ENCODE measurements around the gene GJC1. TPM values are rescaled to one million over a fixed set of nuclear protein-coding genes. Genes with fewer than 3 reads are reported as not detected.

GJC1 gene
- polyA plus RNA-seq, 1 donor from 2014 or later = 8.0 TPM

DNA sequence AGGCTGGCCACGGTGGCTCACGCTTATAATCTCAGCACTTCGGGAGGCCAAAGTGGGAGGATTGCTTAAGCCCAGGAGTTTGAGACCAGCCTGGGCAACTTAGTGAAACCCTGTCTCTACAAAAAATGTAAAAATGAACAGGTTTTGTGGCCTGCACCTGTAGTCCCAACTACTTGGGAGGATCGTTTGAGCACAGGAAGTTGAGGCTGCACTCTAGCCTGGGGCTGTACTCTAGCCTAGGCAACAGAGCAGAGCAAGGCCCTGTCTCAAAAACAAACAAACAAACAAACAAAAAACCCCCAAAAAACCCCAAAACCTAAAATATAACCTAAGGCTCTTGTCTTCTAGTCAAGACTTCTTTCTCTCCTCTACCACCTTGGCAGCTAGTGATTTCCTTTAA lies 10.2 kb upstream of the GJC1 start:
- Histone ChIP-seq H2AFZ (ENCODE audit: low read depth, low read length) (no peak overlapping the region), H3K27ac (ENCODE audit: low read length) (no peak overlapping the region), H3K36me3 (ENCODE audit: insufficient read depth, low read length) (no peaks in the 10 kb centered on the region), H3K9me3 (ENCODE audit: low read length) (no peaks in the 10 kb centered on the region), H3K79me2 (replicated peaks; ENCODE audit: insufficient read depth, low read length) (no peaks in the 10 kb centered on the region), H3K4me3 (ENCODE audit: low read length) (no peak overlapping the region), H3K9me2 (ENCODE audit: insufficient read depth, low read length) (no peaks in the 10 kb centered on the region), H3K9ac (ENCODE audit: low read length) (no peak overlapping the region), H4K20me1 (ENCODE audit: insufficient read depth) (no peaks in the 10 kb centered on the region), H3K27me3 (ENCODE audit: insufficient read depth, low read depth, low read length) (no peaks in the 10 kb centered on the region), H3F3A (ENCODE audit: insufficient read depth, low read length, poor library complexity, severe bottlenecking) (no peaks in the 10 kb centered on the region), H3K4me2 (ENCODE audit: low read length) (no peak overlapping the region)
- no peak for TF ChIP-seq REST (IDR thresholded peaks at IDR 0.05; ENCODE audit: borderline replicate concordance)
- no peak for TF ChIP-seq POLR2AphosphoS5 (IDR thresholded peaks at IDR 0.05)
- no peak for TF ChIP-seq RAD21 (conservative IDR thresholded peaks at IDR 0.05)
- TF ChIP-seq TAF1 (IDR thresholded peaks at IDR 0.05; ENCODE audit: low read depth) = no peak
- TF ChIP-seq EZH2 (IDR thresholded peaks at IDR 0.05; ENCODE audit: borderline replicate concordance, insufficient read depth, low read length, poor library complexity, severe bottlenecking) = no peak
- TF ChIP-seq EP300 (conservative IDR thresholded peaks at IDR 0.05; ENCODE audit: poor library complexity, severe bottlenecking) = no peak
- TF ChIP-seq MXI1 (conservative IDR thresholded peaks at IDR 0.05; ENCODE audit: poor library complexity, severe bottlenecking) = no peak
- no peak for TF ChIP-seq SMC3 (conservative IDR thresholded peaks at IDR 0.05; ENCODE audit: poor library complexity)

DNA sequence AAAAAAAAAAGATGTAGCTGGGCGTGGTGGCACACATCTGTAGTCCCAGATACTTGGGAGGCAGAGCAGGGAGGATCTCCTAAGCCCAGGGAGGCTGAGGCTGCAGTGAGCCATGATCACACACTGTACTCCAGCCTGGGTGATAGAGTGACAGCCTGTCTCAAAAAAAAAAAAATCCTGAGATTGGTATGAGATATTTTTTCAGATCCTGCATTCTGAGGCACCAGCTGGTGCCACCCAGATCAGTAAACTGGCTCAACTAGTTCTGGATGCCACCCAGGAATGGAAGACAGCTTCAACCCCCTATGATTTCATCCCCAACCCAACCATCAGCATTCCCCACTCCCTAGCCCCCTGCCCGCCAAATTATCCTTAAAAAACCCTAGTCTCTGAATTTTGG lies 7.1 kb upstream of the GJC1 start:
- H3K4me2 ChIP-seq (ENCODE audit: low read length) = no peak overlapping the region
- H3K27me3 ChIP-seq (ENCODE audit: insufficient read depth, low read depth, low read length) = no peaks in the 10 kb centered on the region
- H3F3A ChIP-seq (ENCODE audit: insufficient read depth, low read length, poor library complexity, severe bottlenecking) = no peaks in the 10 kb centered on the region
- H3K36me3 ChIP-seq (ENCODE audit: insufficient read depth, low read length) = no peaks in the 10 kb centered on the region
- H3K4me3 ChIP-seq (ENCODE audit: low read length) = no peak overlapping the region
- TF ChIP-seq RAD21 (conservative IDR thresholded peaks at IDR 0.05) (no peak), SMC3 (conservative IDR thresholded peaks at IDR 0.05; ENCODE audit: poor library complexity) (no peak), CTCF (IDR thresholded peaks at IDR 0.05; ENCODE audit: poor library complexity, severe bottlenecking) (no peak), TAF1 (IDR thresholded peaks at IDR 0.05; ENCODE audit: low read depth) (no peak), EP300 (conservative IDR thresholded peaks at IDR 0.05; ENCODE audit: poor library complexity, severe bottlenecking) (no peak), MXI1 (conservative IDR thresholded peaks at IDR 0.05; ENCODE audit: poor library complexity, severe bottlenecking) (no peak), REST (IDR thresholded peaks at IDR 0.05; ENCODE audit: borderline replicate concordance) (no peak), POLR2AphosphoS5 (IDR thresholded peaks at IDR 0.05) (no peak), EZH2 (IDR thresholded peaks at IDR 0.05; ENCODE audit: borderline replicate concordance, insufficient read depth, low read length, poor library complexity, severe bottlenecking) (no peak)
- H3K79me2 ChIP-seq (replicated peaks; ENCODE audit: insufficient read depth, low read length) = no peaks in the 10 kb centered on the region
- no peaks in the 10 kb centered on the region for H3K9me2 ChIP-seq (ENCODE audit: insufficient read depth, low read length)
- H4K20me1 ChIP-seq (ENCODE audit: insufficient read depth) = no peaks in the 10 kb centered on the region
- H3K9me3 ChIP-seq (ENCODE audit: low read length) = no peaks in the 10 kb centered on the region
- H3K27ac ChIP-seq (ENCODE audit: low read length) = no peak overlapping the region
- H2AFZ ChIP-seq (ENCODE audit: low read depth, low read length) = no peak overlapping the region
- H3K9ac ChIP-seq (ENCODE audit: low read length) = no peak overlapping the region
